ENCODE results near the gene ATG7. TPM values are rescaled to one million over a fixed set of nuclear protein-coding genes. Genes with fewer than 3 reads are reported as not detected.
A peak's percentile ranks its signal among the peaks of the same experiment; 100 is the strongest.
"Not testable (repeated sequence)": the region's sequence is repeated elsewhere in the genome, so short reads cannot be mapped to it uniquely, and the experiment has no call there.

Gene ATG7
- total RNA-seq, 4 donors from 2014 or later = 49.4 to 145 (median 82.1) TPM

GRCh38 chr3:11568503-11569155 lies 296.4 kb downstream of the ATG7 start:
- TF ChIP-seq CTCF (IDR thresholded peaks at IDR 0.05) = no peak
- TF ChIP-seq POLR2A (IDR thresholded peaks at IDR 0.05) = peak in 1 of 2 donors; percentile 38
- peak in 1 of 3 donors; percentile 11 for TF ChIP-seq POLR2AphosphoS5 (IDR thresholded peaks at IDR 0.05)
- no peak for TF ChIP-seq EP300 (IDR thresholded peaks at IDR 0.05)
- Histone ChIP-seq H3K4me3 (peak overlapping the region; percentile 17), H3K27ac (peak overlapping the region; percentile 93), H3K27me3 (no peaks in the 10 kb centered on the region), H3K4me1 (peaks cover 60% of the 10 kb centered on the region), H3K9me3 (no peaks in the 10 kb centered on the region), H3K36me3 (peaks cover 28% of the 10 kb centered on the region)
- 48% methylated on average over 29 of the region's 29 CpGs for WGBS
- peak; percentile 90 for DNase-seq (ENCODE audit: low spot score in 2 of 2)

GRCh38 chr3:11569156-11569741 lies 297.1 kb downstream of the ATG7 start:
- Histone ChIP-seq H3K4me1 (peaks cover 56% of the 10 kb centered on the region), H3K27ac (peak overlapping the region; percentile 93), H3K4me3 (no peak overlapping the region), H3K27me3 (no peaks in the 10 kb centered on the region), H3K36me3 (peaks cover 25% of the 10 kb centered on the region), H3K9me3 (no peaks in the 10 kb centered on the region)
- 68% methylated on average over 9 of the region's 13 CpGs for WGBS
- peak; percentile 50 to 55 for DNase-seq (ENCODE audit: low spot score in 2 of 2)
- TF ChIP-seq EP300 (IDR thresholded peaks at IDR 0.05) (no peak), POLR2AphosphoS5 (IDR thresholded peaks at IDR 0.05) (no peak), POLR2A (IDR thresholded peaks at IDR 0.05) (no peak), CTCF (IDR thresholded peaks at IDR 0.05) (no peak)

- Histone ChIP-seq H3K27me3 (no peaks in the 10 kb centered on the region), H3K9me3 (no peaks in the 10 kb centered on the region), H3K27ac (peak overlapping the region; percentile 93), H3K4me1 (peaks cover 46% of the 10 kb centered on the region), H3K4me3 (no peak overlapping the region), H3K36me3 (peaks cover 23% of the 10 kb centered on the region)
- WGBS = 69% methylated on average over 11 of the region's 13 CpGs
- no peak for TF ChIP-seq POLR2AphosphoS5 (IDR thresholded peaks at IDR 0.05)
- TF ChIP-seq EP300 (IDR thresholded peaks at IDR 0.05) = no peak
- no peak for TF ChIP-seq POLR2A (IDR thresholded peaks at IDR 0.05)
- no peak for TF ChIP-seq CTCF (IDR thresholded peaks at IDR 0.05)
- peak; percentile 76 to 82 for DNase-seq (ENCODE audit: low spot score in 2 of 2)
Measured at GRCh38 chr3:11570251-11570650, 298.1 kb downstream of the ATG7 start.

- no peak for TF ChIP-seq EP300 (IDR thresholded peaks at IDR 0.05)
- TF ChIP-seq POLR2AphosphoS5 (IDR thresholded peaks at IDR 0.05) = no peak
- TF ChIP-seq POLR2A (IDR thresholded peaks at IDR 0.05) = no peak
- TF ChIP-seq CTCF (IDR thresholded peaks at IDR 0.05) = no peak
- H3K27ac ChIP-seq = peak overlapping the region; percentile 93
- no peaks in the 10 kb centered on the region for H3K9me3 ChIP-seq
- H3K36me3 ChIP-seq = peaks cover 23% of the 10 kb centered on the region
- H3K4me3 ChIP-seq = no peak overlapping the region
- peaks cover 52% of the 10 kb centered on the region for H3K4me1 ChIP-seq
- WGBS = 78% methylated on average over 20 of the region's 20 CpGs
- peak; percentile 71 to 79 for DNase-seq (ENCODE audit: low spot score in 2 of 2)
- no peaks in the 10 kb centered on the region for H3K27me3 ChIP-seq
Measured at GRCh38 chr3:11570789-11571495, 298.7 kb downstream of the ATG7 start.

- H3K27ac ChIP-seq, H3K36me3 ChIP-seq, H3K9me3 ChIP-seq, H3K4me3 ChIP-seq, H3K27me3 ChIP-seq: not testable (repeated sequence)
- 97% methylated on average over 11 of the region's 11 CpGs for WGBS
- peaks cover 55% of the 10 kb centered on the region for H3K4me1 ChIP-seq
- DNase-seq (ENCODE audit: low spot score in 2 of 2) = peak; percentile 35 to 69
Measured at GRCh38 chr3:11572660-11573059, 300.5 kb downstream of the ATG7 start.
